Measurements from ENCODE around the gene PRELP.

GRCh38 chr1:203525685-203526084 lies 50.1 kb downstream of the PRELP start:
- no peak for TF ChIP-seq CTCF (IDR thresholded peaks at IDR 0.05; ENCODE audit: low read depth, low read length, missing input control)
- TF ChIP-seq REST (IDR thresholded peaks at IDR 0.05): no peak
- no peak for TF ChIP-seq EGR1 (IDR thresholded peaks at IDR 0.05; ENCODE audit: low read depth in 2 of 2)
- no peak for TF ChIP-seq ZBTB33 (IDR thresholded peaks at IDR 0.05)
- TF ChIP-seq TAF1 (conservative IDR thresholded peaks at IDR 0.05): no peak
- TF ChIP-seq JUND (IDR thresholded peaks at IDR 0.05): no peak
- no peak for TF ChIP-seq YY1 (IDR thresholded peaks at IDR 0.05)

All from liver (tissue), 3 donors.